GM18520 (cell line): ENCODE measurements around the gene SSBP4.

Experiments
- ATAC-seq: cut with Tn5 transposase; IDR thresholded peaks from one replicate; pipeline ENCODE4 v1.9.1; 2021; ENCODE audit not compliant: unreplicated experiment

Gene SSBP4

GRCh38 chr19:18441804-18442788 lies 22.9 kb downstream of the SSBP4 start:
- no peak for ATAC-seq

- ATAC-seq = no peak
Observed at GRCh38 chr19:18442941-18443340, 23.7 kb downstream of the SSBP4 start.

- no peak for ATAC-seq
Observed at GRCh38 chr19:18443406-18443805, 24.2 kb downstream of the SSBP4 start.

GRCh38 chr19:18443831-18444230 lies 24.6 kb downstream of the SSBP4 start:
- ATAC-seq = no peak

GRCh38 chr19:18444513-18444912 lies 25.3 kb downstream of the SSBP4 start:
- no peak for ATAC-seq

GRCh38 chr19:18445262-18445948 lies 26.2 kb downstream of the SSBP4 start:
- ATAC-seq = no peak

- ATAC-seq = no peak
Observed at GRCh38 chr19:18446145-18446810, 27.1 kb downstream of the SSBP4 start.

- no peak for ATAC-seq
Observed at GRCh38 chr19:18446811-18447359, 27.7 kb downstream of the SSBP4 start.

- no peak for ATAC-seq
Observed at GRCh38 chr19:18449552-18449951, 30.4 kb downstream of the SSBP4 start.

GRCh38 chr19:18450021-18450930 lies 31.1 kb downstream of the SSBP4 start:
- no peak for ATAC-seq

- ATAC-seq = no peak
Observed at GRCh38 chr19:18450931-18451836, 32.0 kb downstream of the SSBP4 start.

- ATAC-seq = no peak
Observed at GRCh38 chr19:18452386-18452785, 33.2 kb downstream of the SSBP4 start.

GRCh38 chr19:18453269-18454024 lies 34.2 kb downstream of the SSBP4 start:
- no peak for ATAC-seq

- no peak for ATAC-seq
Observed at GRCh38 chr19:18456279-18456678, 37.1 kb downstream of the SSBP4 start.

GRCh38 chr19:18456974-18457373 lies 37.8 kb downstream of the SSBP4 start:
- ATAC-seq = no peak

GRCh38 chr19:18457483-18458331 lies 38.5 kb downstream of the SSBP4 start:
- no peak for ATAC-seq

GRCh38 chr19:18460900-18461299 lies 41.7 kb downstream of the SSBP4 start:
- ATAC-seq = no peak

GRCh38 chr19:18461471-18461870 lies 42.3 kb downstream of the SSBP4 start:
- ATAC-seq = no peak
